Measurements from ENCODE around the gene CPPED1.
"Not testable (repeated sequence)": the region's sequence is repeated elsewhere in the genome, so short reads cannot be mapped to it uniquely, and the experiment has no call there.

The CPPED1 gene

GRCh38 chr16:12794486-12795387, 8.9 kb downstream of the CPPED1 start:
- TF ChIP-seq EZH2phosphoT487 (IDR thresholded peaks at IDR 0.05; ENCODE audit: borderline replicate concordance, low read length), result no peak
- TF ChIP-seq, protein P1, sequence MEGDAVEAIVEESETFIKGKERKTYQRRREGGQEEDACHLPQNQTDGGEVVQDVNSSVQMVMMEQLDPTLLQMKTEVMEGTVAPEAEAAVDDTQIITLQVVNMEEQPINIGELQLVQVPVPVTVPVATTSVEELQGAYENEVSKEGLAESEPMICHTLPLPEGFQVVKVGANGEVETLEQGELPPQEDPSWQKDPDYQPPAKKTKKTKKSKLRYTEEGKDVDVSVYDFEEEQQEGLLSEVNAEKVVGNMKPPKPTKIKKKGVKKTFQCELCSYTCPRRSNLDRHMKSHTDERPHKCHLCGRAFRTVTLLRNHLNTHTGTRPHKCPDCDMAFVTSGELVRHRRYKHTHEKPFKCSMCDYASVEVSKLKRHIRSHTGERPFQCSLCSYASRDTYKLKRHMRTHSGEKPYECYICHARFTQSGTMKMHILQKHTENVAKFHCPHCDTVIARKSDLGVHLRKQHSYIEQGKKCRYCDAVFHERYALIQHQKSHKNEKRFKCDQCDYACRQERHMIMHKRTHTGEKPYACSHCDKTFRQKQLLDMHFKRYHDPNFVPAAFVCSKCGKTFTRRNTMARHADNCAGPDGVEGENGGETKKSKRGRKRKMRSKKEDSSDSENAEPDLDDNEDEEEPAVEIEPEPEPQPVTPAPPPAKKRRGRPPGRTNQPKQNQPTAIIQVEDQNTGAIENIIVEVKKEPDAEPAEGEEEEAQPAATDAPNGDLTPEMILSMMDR (IDR thresholded peaks at IDR 0.05; ENCODE audit: low read depth, low read length, poor library complexity, severe bottlenecking), result no peak
- Histone ChIP-seq H3K36me3 (ENCODE audit: control insufficient read depth, low read length) (no peaks in the 10 kb centered on the region), H3K4me3 (ENCODE audit: low read length) (no peak overlapping the region), H3K4me2 (ENCODE audit: low read length) (no peak overlapping the region), H3F3A (ENCODE audit: control insufficient read depth, insufficient read depth) (no peaks in the 10 kb centered on the region), H3K79me2 (ENCODE audit: control insufficient read depth, low read length) (no peaks in the 10 kb centered on the region), H4K20me1 (ENCODE audit: control insufficient read depth, insufficient read depth, low read depth, low read length) (no peaks in the 10 kb centered on the region), H3K9me2 (replicated peaks; ENCODE audit: control insufficient read depth, low read length) (no peaks in the 10 kb centered on the region), H3K27me3 (ENCODE audit: control insufficient read depth, low read length) (no peaks in the 10 kb centered on the region), H3K9me3 (ENCODE audit: control insufficient read depth, insufficient read depth, low read length) (no peaks in the 10 kb centered on the region), H3K4me1 (ENCODE audit: control insufficient read depth, low read length) (no peaks in the 10 kb centered on the region), H3K27ac (ENCODE audit: low read depth, low read length) (no peak overlapping the region)

- Histone ChIP-seq H3K9me3 (ENCODE audit: control insufficient read depth, insufficient read depth, low read length) (no peaks in the 10 kb centered on the region), H3K4me2 (ENCODE audit: low read length) (no peak overlapping the region), H3K4me3 (ENCODE audit: low read length) (no peak overlapping the region), H4K20me1 (ENCODE audit: control insufficient read depth, insufficient read depth, low read depth, low read length) (no peaks in the 10 kb centered on the region), H3K79me2 (ENCODE audit: control insufficient read depth, low read length) (no peaks in the 10 kb centered on the region), H3K36me3 (ENCODE audit: control insufficient read depth, low read length) (no peaks in the 10 kb centered on the region), H3K4me1 (ENCODE audit: control insufficient read depth, low read length) (no peaks in the 10 kb centered on the region), H3K27me3 (ENCODE audit: control insufficient read depth, low read length) (no peaks in the 10 kb centered on the region), H3F3A (ENCODE audit: control insufficient read depth, insufficient read depth) (no peaks in the 10 kb centered on the region), H3K27ac (ENCODE audit: low read depth, low read length) (no peak overlapping the region), H3K9me2 (replicated peaks; ENCODE audit: control insufficient read depth, low read length) (no peaks in the 10 kb centered on the region)
- no peak for TF ChIP-seq EZH2phosphoT487 (IDR thresholded peaks at IDR 0.05; ENCODE audit: borderline replicate concordance, low read length)
- TF ChIP-seq, protein P1 (IDR thresholded peaks at IDR 0.05; ENCODE audit: low read depth, low read length, poor library complexity, severe bottlenecking), result no peak
Observed at GRCh38 chr16:12793865-12794240, 9.8 kb downstream of the CPPED1 start.

DNA sequence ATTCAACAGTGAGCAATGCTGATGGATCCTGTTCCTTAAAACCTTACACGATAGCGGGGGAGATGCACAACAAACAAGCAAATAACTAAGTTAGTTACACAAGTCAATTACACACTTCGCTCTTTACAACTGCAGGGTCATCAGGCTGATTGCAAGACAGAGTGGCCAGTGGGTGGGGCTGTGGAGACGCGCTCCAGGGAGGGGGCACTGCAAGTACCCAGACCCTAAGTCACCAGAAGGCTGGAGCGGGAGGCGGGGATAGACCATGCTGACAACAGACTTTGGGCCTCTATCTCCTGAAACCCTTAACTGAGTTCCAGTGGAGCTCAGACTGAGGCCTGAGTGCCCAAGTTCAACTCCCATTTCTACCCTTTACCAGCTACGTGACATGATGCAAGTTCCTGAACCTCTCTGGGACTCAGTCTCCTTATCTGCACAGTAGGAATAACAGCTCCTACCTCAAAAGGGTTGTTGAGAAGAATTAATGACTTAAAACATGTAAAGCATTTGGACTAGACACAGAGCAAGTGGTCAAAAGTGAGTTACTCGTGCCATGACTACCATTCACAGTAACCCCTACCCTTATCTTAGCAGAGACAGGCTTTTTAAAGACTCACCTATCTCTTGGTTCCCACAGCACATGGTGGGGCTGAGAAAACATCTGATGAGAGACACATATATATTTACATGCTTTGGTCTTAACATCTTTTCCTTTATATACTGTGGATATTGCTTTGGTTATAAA, 10.4 kb downstream of the CPPED1 start:
- no peak overlapping the region for H3K4me2 ChIP-seq (ENCODE audit: low read length)
- no peaks in the 10 kb centered on the region for H3K27me3 ChIP-seq (ENCODE audit: control insufficient read depth, low read length)
- no peaks in the 10 kb centered on the region for H3K9me3 ChIP-seq (ENCODE audit: control insufficient read depth, insufficient read depth, low read length)
- no peaks in the 10 kb centered on the region for H3F3A ChIP-seq (ENCODE audit: control insufficient read depth, insufficient read depth)
- no peaks in the 10 kb centered on the region for H3K79me2 ChIP-seq (ENCODE audit: control insufficient read depth, low read length)
- no peaks in the 10 kb centered on the region for H4K20me1 ChIP-seq (ENCODE audit: control insufficient read depth, insufficient read depth, low read depth, low read length)
- H3K4me3 ChIP-seq (ENCODE audit: low read length), result no peak overlapping the region
- H3K9me2 ChIP-seq (replicated peaks; ENCODE audit: control insufficient read depth, low read length), result no peaks in the 10 kb centered on the region
- no peak overlapping the region for H3K27ac ChIP-seq (ENCODE audit: low read depth, low read length)
- TF ChIP-seq, protein P1 (IDR thresholded peaks at IDR 0.05; ENCODE audit: low read depth, low read length, poor library complexity, severe bottlenecking), result no peak
- no peak for TF ChIP-seq EZH2phosphoT487 (IDR thresholded peaks at IDR 0.05; ENCODE audit: borderline replicate concordance, low read length)
- H3K36me3 ChIP-seq (ENCODE audit: control insufficient read depth, low read length), result no peaks in the 10 kb centered on the region
- no peaks in the 10 kb centered on the region for H3K4me1 ChIP-seq (ENCODE audit: control insufficient read depth, low read length)

DNA sequence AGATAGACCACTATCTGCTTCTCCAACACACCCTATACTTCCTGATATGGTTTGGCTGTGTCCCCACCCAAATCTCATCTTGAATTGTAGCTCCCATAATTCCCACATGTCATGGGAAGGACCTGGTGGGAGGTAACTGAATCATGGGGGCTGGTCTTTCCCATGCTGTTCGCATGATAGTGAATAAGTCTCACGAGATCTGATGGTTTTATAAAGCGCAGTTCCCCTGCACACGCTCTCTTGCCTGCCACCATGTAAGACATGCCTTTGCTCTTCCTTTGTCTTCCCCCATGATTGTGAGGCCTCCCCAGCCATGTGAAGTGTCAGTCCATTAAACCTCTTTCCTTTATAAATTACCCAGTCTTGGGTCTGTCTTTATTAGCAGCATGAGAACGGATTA, 11.2 kb downstream of the CPPED1 start:
- H3K9me2 ChIP-seq (replicated peaks; ENCODE audit: control insufficient read depth, low read length); H3K27me3 ChIP-seq (ENCODE audit: control insufficient read depth, low read length); H3K36me3 ChIP-seq (ENCODE audit: control insufficient read depth, low read length); H3K4me1 ChIP-seq (ENCODE audit: control insufficient read depth, low read length); H3K9me3 ChIP-seq (ENCODE audit: control insufficient read depth, insufficient read depth, low read length); H3K4me3 ChIP-seq (ENCODE audit: low read length); H3F3A ChIP-seq (ENCODE audit: control insufficient read depth, insufficient read depth); H3K4me2 ChIP-seq (ENCODE audit: low read length); H3K27ac ChIP-seq (ENCODE audit: low read depth, low read length); H3K79me2 ChIP-seq (ENCODE audit: control insufficient read depth, low read length); H4K20me1 ChIP-seq (ENCODE audit: control insufficient read depth, insufficient read depth, low read depth, low read length): not testable (repeated sequence)
